ENCODE measurements around the gene CPEB4.
A peak's percentile ranks its signal among the peaks of the same experiment; 100 is the strongest.

Gene CPEB4

DNA sequence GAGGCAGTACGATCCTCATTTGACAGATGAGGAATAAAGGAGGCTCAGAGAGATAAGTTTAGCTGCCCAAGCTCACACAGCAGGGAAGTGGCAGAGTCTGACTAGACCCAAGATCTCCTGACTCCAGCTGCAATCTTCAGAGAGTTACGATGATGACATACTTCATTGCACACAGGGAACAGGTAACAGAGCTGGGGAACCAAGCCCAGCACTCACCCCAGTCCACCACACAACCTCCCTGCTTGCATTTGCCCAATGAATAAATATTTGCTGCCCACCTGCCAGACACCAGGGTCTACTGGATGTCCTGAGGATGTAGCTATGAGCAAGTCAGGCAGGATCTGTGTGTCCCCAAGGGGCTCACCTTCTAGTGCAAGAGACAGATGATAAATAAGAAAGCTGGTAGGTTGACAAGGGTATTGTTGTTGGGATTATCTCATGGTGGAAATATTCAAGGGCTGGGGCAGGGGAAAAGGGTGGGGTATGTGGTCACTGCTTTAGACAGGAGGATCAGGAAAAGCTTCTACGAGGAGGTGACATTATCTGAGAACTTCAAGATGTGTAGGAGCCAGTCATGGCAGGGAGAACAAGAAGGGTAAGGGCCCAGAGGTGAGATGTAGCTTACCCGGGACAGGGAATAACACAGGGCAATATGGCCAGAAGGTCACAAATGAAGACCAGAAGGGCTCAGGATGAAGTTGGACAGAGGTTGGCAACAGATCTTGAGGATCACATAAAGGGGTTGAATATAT is 28.6 kb upstream of the CPEB4 start:
- DNase-seq (ENCODE audit: low read depth), result no peak

DNA sequence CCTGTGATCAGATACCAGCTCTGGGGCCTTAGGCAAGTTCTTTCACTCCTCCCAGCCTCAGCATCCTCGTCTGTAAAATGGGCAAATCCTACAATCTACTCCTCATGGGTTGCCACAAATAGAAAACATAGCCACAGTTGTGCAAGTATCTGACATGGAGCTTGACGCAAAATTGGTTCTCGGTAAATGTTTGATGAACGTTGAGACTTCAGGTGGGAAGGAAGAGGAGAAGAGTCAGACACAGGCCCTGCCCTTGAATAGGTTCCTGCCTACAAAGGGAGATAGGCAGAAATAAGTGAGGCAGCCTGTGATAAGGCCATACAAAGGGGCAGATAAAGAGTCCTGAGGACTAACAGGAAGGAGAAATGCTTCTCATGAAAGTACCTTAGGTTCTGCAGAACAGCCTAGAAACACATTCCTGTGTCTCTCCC is 26.1 kb upstream of the CPEB4 start:
- DNase-seq (ENCODE audit: low read depth), result no peak

DNA sequence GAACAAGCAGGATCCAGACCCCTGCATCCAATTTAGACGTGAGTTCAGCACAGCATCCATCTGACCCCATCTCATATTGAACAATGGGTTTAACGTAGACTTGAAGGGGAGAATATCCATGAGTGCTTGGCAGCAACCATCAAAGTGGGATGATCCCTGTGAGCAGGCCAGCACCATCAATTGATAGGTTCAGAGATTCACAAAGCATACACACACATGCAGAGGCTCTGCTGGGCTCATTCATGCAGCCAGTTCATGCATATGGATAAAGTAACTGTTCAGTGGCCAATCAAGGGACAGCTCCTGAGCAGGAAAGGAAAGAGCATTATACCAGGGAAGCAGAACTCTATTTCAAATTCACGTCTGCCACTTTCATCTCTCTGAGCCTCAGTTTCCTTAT is 24.8 kb upstream of the CPEB4 start:
- no peak for DNase-seq (ENCODE audit: low read depth)

- no peak for DNase-seq (ENCODE audit: low read depth)
Observed at GRCh38 chr5:173864126-173865050, 23.8 kb upstream of the CPEB4 start.

DNA sequence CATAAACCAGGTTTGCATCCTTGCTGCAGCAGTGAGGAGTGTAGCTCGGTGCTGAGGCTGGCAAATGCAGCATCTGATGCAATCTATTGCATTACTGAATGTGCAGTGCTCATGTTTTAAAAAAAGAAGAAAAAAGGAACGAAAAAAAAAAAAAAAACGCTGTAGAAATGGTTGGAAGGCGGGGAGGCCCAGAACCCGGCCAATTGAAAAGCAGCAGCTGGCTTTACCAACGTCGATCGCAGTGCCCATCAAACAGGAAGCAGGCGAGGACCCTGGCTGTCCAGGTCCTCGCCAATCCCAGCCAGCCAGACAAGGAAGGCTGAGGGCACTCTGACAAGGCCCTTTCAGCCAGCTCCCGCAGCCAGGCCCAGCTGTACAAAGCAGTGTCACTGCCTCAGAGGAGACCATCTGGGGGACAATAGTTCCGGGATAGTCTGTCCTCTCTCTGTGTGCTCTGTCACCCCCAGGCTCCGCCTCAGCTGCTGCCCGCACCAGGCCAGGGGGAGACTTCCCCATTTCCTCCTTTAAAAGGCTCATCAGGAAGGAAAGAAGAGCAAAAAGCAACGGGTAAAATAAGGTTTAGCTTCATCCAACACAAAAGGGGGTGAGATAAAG is 21.8 kb upstream of the CPEB4 start:
- DNase-seq (ENCODE audit: low read depth), result no peak

GRCh38 chr5:173866858-173867679 is 21.1 kb upstream of the CPEB4 start:
- no peak for DNase-seq (ENCODE audit: low read depth)

- peak; percentile 52 for DNase-seq (ENCODE audit: low read depth)
Observed at GRCh38 chr5:173868096-173868880, 19.9 kb upstream of the CPEB4 start.

DNA sequence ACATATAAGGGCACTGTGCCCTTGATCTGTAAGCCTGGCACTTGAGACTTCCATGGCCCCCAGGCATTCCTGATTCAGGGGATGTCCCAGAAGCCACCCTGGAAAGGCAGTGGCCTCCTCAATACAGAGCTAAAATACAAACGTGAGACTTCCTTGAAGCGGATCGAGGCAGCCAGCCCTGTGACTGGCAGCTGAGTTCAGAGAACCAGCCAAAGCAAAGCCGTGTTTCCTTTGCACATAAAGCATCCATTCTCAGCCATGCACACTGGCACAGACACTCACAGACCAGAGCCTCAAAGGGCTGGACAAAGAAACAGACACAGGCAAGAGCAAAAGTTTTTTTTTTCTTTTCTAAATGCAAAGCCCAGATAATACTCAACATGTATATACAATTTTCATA is 18.8 kb upstream of the CPEB4 start:
- no peak for DNase-seq (ENCODE audit: low read depth)

GRCh38 chr5:173872957-173873305 is 15.2 kb upstream of the CPEB4 start:
- DNase-seq (ENCODE audit: low read depth), result no peak

GRCh38 chr5:173873306-173873922 is 14.7 kb upstream of the CPEB4 start:
- no peak for DNase-seq (ENCODE audit: low read depth)

DNA sequence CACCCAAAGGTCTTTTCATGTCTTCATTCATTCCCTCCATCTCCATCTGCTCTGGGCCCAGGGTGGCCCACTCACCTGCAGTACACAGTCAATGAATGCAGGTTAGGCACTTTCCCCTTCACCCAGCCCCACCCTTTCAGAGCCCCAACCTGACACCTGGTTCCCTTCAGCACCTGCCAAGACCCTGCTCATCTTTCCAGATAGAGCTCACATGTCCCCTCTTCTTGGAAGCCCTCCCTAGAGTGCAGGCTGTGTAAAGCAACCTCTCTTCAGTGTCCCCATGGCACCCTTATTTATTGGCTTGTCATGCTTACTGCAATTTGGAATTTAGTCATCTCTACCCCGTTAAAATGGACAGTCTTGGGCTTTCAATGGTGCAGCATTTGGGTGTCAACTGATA is 13.0 kb upstream of the CPEB4 start:
- DNase-seq (ENCODE audit: low read depth), result no peak

GRCh38 chr5:173878224-173878967 is 9.8 kb upstream of the CPEB4 start:
- no peak for DNase-seq (ENCODE audit: low read depth)

DNA sequence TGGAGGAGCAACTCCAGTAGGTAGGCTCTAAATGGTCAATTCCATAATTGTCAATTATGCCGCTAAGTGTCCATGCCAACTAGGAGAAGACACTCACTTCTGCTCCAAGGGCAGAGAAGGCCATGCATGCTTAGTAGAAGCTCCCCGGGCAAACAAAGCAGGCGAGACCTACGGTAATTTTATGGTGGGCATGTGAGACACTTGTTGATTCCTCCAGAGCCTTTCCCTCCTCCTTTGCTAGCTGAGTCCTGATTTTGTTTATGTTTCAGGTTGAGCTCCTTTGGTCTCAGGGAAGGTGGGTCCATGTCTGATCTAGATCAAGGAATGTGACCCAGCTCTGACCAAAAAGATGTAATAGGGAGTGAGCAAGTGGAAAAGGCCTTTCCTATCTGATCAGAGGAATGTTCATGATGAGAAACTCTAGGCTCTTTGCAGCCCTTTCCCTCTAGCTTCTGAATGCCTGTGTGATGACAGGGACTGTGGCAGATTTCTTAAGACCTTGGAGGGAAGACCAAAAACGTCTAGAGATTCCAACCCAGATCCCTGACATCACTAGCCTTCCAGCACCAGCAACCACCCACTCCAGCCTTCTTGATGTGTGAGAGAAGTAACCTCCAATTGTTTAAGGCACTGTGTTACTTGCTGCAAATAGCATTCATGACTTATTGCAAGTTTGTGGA is 7.7 kb upstream of the CPEB4 start:
- peak; percentile 97 for DNase-seq (ENCODE audit: low read depth)

DNA sequence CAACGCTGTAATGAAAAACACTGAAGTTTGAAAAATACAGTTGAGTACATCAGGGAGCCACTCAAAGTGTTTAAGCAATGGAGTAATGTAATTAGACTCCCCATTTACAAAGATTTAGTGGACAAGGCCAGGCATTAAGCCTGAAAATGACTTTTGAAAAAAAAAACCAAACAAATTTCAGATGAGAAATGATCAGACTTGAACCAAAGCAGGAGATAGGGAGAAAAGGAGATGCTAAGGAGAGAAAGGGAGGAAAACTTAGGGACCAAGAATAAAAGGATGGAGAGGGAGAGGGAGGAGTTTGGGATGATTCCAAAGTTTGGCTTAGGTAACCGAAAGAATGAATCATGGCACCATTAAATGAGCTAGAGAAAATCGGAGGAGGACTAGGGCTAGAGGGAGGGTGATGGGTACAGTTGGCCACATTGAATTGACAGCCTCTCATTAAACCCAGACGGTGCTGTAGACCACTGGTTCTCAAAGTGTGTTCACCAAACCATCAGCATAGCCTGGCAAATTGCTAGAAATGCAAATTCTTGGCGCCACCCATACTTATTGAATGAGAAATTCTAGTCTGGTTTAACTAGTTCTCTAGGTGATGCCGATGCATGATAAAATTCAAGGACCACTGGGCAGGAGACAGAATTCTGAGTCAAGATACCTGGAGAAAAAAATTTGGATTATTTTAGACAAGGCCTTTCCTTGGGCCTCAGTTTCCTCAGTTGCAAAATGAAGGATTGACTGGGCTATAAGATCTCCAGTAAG is 6.2 kb upstream of the CPEB4 start:
- DNase-seq (ENCODE audit: low read depth), result peak; percentile 39

GRCh38 chr5:173882632-173883031 is 5.5 kb upstream of the CPEB4 start:
- peak; percentile 46 for DNase-seq (ENCODE audit: low read depth)

- no peak for DNase-seq (ENCODE audit: low read depth)
Observed at GRCh38 chr5:173883347-173883924, 4.7 kb upstream of the CPEB4 start.

GRCh38 chr5:173884402-173885053 is 3.6 kb upstream of the CPEB4 start:
- DNase-seq (ENCODE audit: low read depth), result no peak

DNA sequence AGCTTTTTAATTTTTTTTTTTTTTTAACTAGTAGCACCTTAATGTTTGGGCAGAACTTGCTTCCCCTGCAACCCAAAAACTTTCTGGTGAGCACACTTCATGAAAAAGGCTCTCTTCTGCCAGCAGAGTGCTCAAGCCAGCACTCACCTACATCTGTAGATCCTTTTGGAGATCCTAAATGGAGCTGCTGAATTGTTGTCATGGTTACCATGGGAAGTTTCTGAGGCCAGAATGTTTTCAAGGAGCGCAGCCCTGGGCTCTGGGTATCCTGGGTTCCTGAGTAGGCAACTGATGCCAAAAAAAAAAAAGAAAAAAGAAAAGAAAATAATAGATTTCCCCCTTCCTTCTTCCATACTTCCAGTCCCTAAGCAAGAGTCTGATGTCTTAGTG is 3.1 kb upstream of the CPEB4 start:
- no peak for DNase-seq (ENCODE audit: low read depth)
